ENCODE measurements around the gene RPRD2. TPM values are rescaled to one million over a fixed set of nuclear protein-coding genes. Genes with fewer than 3 reads are reported as not detected.

Gene RPRD2
- total and polyA plus RNA-seq, 9 of the 15 experiments (the other 6 are each of a cell fraction or from before 2014, with no cell fraction given) = 1.5 to 21.6 (median 7.7) TPM

DNA sequence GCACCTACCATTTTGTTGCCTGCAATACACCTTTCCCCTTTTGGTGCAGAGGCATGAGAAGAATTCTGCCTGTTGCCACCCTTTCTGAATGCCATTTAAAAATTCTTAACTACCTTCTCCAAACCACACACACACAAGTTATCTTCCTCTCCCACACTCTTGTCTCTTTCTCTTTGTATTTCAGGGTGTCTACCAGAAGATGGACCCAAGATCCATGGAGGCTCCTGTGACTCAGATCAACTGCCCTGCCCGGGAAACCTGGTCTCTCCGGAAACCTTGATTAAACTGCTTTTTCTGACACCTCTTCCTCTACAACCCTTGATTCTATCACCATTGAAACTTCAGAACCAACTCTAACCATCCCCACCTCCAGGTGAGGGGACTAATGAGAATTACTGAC lies 120.9 kb downstream of the RPRD2 start (continued):
- TF ChIP-seq, protein P1, sequence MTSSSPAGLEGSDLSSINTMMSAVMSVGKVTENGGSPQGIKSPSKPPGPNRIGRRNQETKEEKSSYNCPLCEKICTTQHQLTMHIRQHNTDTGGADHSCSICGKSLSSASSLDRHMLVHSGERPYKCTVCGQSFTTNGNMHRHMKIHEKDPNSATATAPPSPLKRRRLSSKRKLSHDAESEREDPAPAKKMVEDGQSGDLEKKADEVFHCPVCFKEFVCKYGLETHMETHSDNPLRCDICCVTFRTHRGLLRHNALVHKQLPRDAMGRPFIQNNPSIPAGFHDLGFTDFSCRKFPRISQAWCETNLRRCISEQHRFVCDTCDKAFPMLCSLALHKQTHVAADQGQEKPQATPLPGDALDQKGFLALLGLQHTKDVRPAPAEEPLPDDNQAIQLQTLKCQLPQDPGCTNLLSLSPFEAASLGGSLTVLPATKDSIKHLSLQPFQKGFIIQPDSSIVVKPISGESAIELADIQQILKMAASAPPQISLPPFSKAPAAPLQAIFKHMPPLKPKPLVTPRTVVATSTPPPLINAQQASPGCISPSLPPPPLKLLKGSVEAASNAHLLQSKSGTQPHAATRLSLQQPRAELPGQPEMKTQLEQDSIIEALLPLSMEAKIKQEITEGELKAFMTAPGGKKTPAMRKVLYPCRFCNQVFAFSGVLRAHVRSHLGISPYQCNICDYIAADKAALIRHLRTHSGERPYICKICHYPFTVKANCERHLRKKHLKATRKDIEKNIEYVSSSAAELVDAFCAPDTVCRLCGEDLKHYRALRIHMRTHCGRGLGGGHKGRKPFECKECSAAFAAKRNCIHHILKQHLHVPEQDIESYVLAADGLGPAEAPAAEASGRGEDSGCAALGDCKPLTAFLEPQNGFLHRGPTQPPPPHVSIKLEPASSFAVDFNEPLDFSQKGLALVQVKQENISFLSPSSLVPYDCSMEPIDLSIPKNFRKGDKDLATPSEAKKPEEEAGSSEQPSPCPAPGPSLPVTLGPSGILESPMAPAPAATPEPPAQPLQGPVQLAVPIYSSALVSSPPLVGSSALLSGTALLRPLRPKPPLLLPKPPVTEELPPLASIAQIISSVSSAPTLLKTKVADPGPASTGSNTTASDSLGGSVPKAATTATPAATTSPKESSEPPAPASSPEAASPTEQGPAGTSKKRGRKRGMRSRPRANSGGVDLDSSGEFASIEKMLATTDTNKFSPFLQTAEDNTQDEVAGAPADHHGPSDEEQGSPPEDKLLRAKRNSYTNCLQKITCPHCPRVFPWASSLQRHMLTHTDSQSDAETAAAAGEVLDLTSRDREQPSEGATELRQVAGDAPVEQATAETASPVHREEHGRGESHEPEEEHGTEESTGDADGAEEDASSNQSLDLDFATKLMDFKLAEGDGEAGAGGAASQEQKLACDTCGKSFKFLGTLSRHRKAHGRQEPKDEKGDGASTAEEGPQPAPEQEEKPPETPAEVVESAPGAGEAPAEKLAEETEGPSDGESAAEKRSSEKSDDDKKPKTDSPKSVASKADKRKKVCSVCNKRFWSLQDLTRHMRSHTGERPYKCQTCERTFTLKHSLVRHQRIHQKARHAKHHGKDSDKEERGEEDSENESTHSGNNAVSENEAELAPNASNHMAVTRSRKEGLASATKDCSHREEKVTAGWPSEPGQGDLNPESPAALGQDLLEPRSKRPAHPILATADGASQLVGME (CRISPR knock-in tag; IDR thresholded peaks at IDR 0.05) = no peak
- TF ChIP-seq GATAD2A (IDR thresholded peaks at IDR 0.05) (no peak), KLF10 (CRISPR knock-in tag; IDR thresholded peaks at IDR 0.05) (no peak), SRF (CRISPR knock-in tag; IDR thresholded peaks at IDR 0.05) (no peak), NEUROD1 (IDR thresholded peaks at IDR 0.05; ENCODE audit: borderline replicate concordance, low read depth, low read length, partially characterized antibody) (no peak), ARID1B (IDR thresholded peaks at IDR 0.05) (peak; percentile 50), HEY1 (CRISPR knock-in tag; IDR thresholded peaks at IDR 0.05; ENCODE audit: borderline replicate concordance) (no peak), MTA3 (IDR thresholded peaks at IDR 0.05; ENCODE audit: borderline replicate concordance) (no peak), SREBF2 (CRISPR knock-in tag; IDR thresholded peaks at IDR 0.05) (no peak), THRAP3 (IDR thresholded peaks at IDR 0.05; ENCODE audit: borderline replicate concordance) (no peak), TRIM24 (IDR thresholded peaks at IDR 0.05) (no peak), JUN (IDR thresholded peaks at IDR 0.05; ENCODE audit: borderline replicate concordance, low read depth, low read length) (no peak), JUN (CRISPR knock-in tag; IDR thresholded peaks at IDR 0.05; ENCODE audit: borderline replicate concordance) (no peak), FOSL1 (tag; conservative IDR thresholded peaks at IDR 0.05) (peak; percentile 61)
- TF ChIP-seq, protein P2, sequence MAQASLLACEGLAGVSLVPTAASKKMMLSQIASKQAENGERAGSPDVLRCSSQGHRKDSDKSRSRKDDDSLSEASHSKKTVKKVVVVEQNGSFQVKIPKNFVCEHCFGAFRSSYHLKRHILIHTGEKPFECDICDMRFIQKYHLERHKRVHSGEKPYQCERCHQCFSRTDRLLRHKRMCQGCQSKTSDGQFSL (CRISPR knock-in tag; IDR thresholded peaks at IDR 0.05) = no peak
- TF ChIP-seq, protein P2 (tag; IDR thresholded peaks at IDR 0.05) = no peak
- TF ChIP-seq, protein P3, sequence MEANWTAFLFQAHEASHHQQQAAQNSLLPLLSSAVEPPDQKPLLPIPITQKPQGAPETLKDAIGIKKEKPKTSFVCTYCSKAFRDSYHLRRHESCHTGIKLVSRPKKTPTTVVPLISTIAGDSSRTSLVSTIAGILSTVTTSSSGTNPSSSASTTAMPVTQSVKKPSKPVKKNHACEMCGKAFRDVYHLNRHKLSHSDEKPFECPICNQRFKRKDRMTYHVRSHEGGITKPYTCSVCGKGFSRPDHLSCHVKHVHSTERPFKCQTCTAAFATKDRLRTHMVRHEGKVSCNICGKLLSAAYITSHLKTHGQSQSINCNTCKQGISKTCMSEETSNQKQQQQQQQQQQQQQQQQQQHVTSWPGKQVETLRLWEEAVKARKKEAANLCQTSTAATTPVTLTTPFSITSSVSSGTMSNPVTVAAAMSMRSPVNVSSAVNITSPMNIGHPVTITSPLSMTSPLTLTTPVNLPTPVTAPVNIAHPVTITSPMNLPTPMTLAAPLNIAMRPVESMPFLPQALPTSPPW (CRISPR knock-in tag; IDR thresholded peaks at IDR 0.05) = peak; percentile 40; the same call in 1 of the 2 replicates
- TF ChIP-seq, protein P4, sequence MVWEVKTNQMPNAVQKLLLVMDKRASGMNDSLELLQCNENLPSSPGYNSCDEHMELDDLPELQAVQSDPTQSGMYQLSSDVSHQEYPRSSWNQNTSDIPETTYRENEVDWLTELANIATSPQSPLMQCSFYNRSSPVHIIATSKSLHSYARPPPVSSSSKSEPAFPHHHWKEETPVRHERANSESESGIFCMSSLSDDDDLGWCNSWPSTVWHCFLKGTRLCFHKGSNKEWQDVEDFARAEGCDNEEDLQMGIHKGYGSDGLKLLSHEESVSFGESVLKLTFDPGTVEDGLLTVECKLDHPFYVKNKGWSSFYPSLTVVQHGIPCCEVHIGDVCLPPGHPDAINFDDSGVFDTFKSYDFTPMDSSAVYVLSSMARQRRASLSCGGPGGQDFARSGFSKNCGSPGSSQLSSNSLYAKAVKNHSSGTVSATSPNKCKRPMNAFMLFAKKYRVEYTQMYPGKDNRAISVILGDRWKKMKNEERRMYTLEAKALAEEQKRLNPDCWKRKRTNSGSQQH (CRISPR knock-in tag; IDR thresholded peaks at IDR 0.05) = no peak
- TF ChIP-seq, protein P5, sequence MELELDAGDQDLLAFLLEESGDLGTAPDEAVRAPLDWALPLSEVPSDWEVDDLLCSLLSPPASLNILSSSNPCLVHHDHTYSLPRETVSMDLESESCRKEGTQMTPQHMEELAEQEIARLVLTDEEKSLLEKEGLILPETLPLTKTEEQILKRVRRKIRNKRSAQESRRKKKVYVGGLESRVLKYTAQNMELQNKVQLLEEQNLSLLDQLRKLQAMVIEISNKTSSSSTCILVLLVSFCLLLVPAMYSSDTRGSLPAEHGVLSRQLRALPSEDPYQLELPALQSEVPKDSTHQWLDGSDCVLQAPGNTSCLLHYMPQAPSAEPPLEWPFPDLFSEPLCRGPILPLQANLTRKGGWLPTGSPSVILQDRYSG (tag; conservative IDR thresholded peaks at IDR 0.05; ENCODE audit: low read depth) = no peak
